Kidney (tissue), 14 donors: ENCODE results near the gene ITPKC. TPM values are rescaled to one million over a fixed set of nuclear protein-coding genes. Genes with fewer than 3 reads are reported as not detected.

Source experiments
- DNase-seq, 5 donors: peaks; one replicate each; pipeline ENCODE4 v3.0.0-alpha.2; 2013 to 2020
- FAIRE-seq: peaks from 2 replicates; lab custom pipeline; 2012; peaks lifted over from hg19 to GRCh38; lab: Jason Lieb, UNC
- H3K27ac ChIP-seq, 2 donors: one replicate each; pipeline ENCODE4 v1.7.0; 2013; ENCODE audit warnings: low read depth in 2 of 2, low read length in 2 of 2, inconsistent platforms in 1 of 2
- H3K27me3 ChIP-seq: one replicate; pipeline ENCODE4 v1.7.1; 2013; ENCODE audit warnings: low read length, inconsistent platforms; ENCODE audit not compliant: control insufficient read depth, insufficient read depth
- H3K36me3 ChIP-seq, 3 donors: one replicate each; pipeline versions ENCODE4 v1.7.0 to v1.7.1; 2013; ENCODE audit warnings: low read length in 3 of 3, control low read depth in 1 of 3, inconsistent platforms in 1 of 3; ENCODE audit not compliant: insufficient read depth in 3 of 3, control insufficient read depth in 2 of 3
- H3K4me1 ChIP-seq, 3 donors: one replicate each; pipeline versions ENCODE4 v1.7.0 to v1.7.1; 2013; ENCODE audit warnings: low read length in 3 of 3, inconsistent platforms in 1 of 3, low read depth in 1 of 3; ENCODE audit not compliant: control insufficient read depth in 2 of 3, insufficient read depth in 2 of 3
- H3K4me3 ChIP-seq, 3 donors: one replicate each; pipeline versions ENCODE4 v1.7.0 to v1.8.1; 2013; ENCODE audit warnings: low read length in 3 of 3, control low read depth in 1 of 3, inconsistent platforms in 1 of 3
- H3K9ac ChIP-seq, 3 donors: one replicate each; pipeline versions ENCODE4 v1.7.0 to v1.7.1; 2013; ENCODE audit warnings: low read length in 3 of 3, control low read depth in 1 of 3, inconsistent platforms in 1 of 3
- H3K9me3 ChIP-seq, 3 donors: one replicate each; pipeline versions ENCODE4 v1.7.0 to v1.7.1; 2013; ENCODE audit warnings: low read length in 3 of 3, control low read depth in 1 of 3, inconsistent platforms in 1 of 3; ENCODE audit not compliant: control insufficient read depth in 2 of 3, insufficient read depth in 1 of 3
- intact Hi-C: fragments of 100-400 bp; cut with DNase I; formaldehyde crosslinking; loops from one replicate; pipeline ENCODE4 v1.11.1; 2022
- polyA plus RNA-seq: library from polyadenylated mRNA; stranded (reverse); fragments of 350-450 nt; fragmentation: Illumina TruSeq; extraction: RNeasy Lipid Tissue Mini Kit (QIAGEN cat#74804); gene quantifications from one replicate; pipeline ENCODE4 v1.2.3, GENCODE V29; 2014; ENCODE audit warnings: low read depth, low replicate concordance; ENCODE audit not compliant: insufficient read depth
- total RNA-seq: library from RNA; stranded (reverse); fragmentation: NEBNext Ultra II Directional; extraction: Animal tissue kit (Norgen Biotek cat#: 25700); gene quantifications from one replicate; pipeline ENCODE4 v1.2.1, GENCODE V29; 2021
- TF ChIP-seq, protein P1 (sequence below): IDR thresholded peaks from 3 replicates; pipeline ENCODE4 v1.5.1; 2012; ENCODE audit warnings: mild to moderate bottlenecking, moderate library complexity, borderline replicate concordance; ENCODE audit not compliant: insufficient read depth; ENCODE audit errors: extremely low read depth
- donor health status: control.
- donor health status: control.
- donor health status: control.
- donor health status: control.
- donor health status: control.
- donor health status: DM: yes; HTN: yes; CAD: no.
- donor health status: Normal renal cell carcinoma (clear cell type).

The ITPKC gene
- total and polyA plus RNA-seq, 2 donors from 2014 or later, result 14.3 to 27.9 TPM

DNA sequence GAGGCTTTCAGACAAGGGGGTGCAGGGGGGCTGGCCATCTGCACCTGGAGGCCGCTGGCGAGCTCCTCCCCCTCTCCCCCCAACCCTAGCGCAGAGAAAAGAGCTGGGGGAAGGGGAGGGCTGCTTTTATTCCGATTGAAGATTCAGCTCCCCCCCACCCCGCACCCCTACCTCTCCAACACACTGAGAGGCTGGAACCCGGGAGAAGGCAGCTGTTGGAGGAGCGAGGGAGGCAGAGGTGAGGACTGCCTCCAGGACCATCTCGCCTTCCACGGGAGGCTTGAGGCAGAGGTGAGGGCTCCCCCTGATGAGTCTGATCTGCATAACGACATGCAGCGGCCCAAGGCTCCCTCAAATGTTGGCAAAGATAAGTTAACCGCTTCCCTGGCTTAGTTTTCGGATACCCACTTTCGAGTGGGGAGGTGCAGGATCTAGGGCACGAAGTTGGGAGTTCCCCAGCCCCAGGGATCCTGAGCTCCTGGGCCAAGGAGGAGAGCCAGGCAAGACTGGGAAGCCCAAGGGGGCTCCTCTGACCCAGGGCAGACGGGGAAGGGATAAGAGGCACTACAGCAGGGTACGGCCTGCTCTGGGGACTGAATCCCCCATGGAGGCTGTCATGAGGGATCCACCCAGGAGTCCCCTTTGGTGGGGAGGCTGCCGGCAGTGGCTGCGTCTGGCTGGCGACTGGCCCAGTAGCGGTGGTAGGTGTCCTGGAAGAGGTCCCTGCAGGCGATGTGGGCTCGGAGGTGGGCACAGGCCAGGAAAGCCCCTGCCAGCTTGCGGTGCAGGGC is 25.3 kb upstream of the ITPKC start:
- FAIRE-seq (no peak), DNase-seq (peak in 1 of 5 donors; percentile 82)
- Histone ChIP-seq H3K27ac (peak overlapping the region; percentile 58 to 74), H3K36me3 (peaks cover 0 to 5% (median 1%) of the 10 kb centered on the region in 3 donors), H3K9ac (peak overlapping the region in 1 of 3 donors; percentile 73), H3K4me1 (peaks cover 0 to 5% (median 5%) of the 10 kb centered on the region in 3 donors), H3K9me3 (no peaks in the 10 kb centered on the region), H3K4me3 (no peak overlapping the region), H3K27me3 (no peaks in the 10 kb centered on the region)
- TF ChIP-seq, protein P1, sequence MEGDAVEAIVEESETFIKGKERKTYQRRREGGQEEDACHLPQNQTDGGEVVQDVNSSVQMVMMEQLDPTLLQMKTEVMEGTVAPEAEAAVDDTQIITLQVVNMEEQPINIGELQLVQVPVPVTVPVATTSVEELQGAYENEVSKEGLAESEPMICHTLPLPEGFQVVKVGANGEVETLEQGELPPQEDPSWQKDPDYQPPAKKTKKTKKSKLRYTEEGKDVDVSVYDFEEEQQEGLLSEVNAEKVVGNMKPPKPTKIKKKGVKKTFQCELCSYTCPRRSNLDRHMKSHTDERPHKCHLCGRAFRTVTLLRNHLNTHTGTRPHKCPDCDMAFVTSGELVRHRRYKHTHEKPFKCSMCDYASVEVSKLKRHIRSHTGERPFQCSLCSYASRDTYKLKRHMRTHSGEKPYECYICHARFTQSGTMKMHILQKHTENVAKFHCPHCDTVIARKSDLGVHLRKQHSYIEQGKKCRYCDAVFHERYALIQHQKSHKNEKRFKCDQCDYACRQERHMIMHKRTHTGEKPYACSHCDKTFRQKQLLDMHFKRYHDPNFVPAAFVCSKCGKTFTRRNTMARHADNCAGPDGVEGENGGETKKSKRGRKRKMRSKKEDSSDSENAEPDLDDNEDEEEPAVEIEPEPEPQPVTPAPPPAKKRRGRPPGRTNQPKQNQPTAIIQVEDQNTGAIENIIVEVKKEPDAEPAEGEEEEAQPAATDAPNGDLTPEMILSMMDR, result no peak
- intact Hi-C loops, result no loop called here

DNA sequence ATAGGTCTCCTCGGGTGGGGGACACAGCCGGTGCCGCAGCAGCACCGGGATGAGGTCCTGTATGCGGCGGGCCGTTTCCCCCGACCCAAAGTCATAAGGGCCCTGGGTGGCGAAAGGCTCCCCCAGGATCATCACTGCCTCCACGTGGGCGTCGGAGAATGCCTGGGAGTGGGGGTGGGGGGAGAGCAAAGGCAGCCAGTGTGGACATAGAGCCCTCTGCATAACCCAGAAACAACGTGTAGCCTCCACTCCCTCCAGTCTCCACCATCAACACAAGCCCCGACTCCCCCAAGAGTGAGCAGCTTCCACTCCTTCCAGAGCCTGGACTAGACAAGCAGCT is 24.7 kb upstream of the ITPKC start:
- Histone ChIP-seq H3K4me1 (peaks cover 0 to 5% (median 5%) of the 10 kb centered on the region in 3 donors), H3K9me3 (no peaks in the 10 kb centered on the region), H3K4me3 (no peak overlapping the region), H3K9ac (no peak overlapping the region), H3K27me3 (no peaks in the 10 kb centered on the region), H3K27ac (no peak overlapping the region), H3K36me3 (peaks cover 0 to 5% (median 3%) of the 10 kb centered on the region in 3 donors)
- FAIRE-seq, result no peak
- intact Hi-C loops, result no loop called here
- TF ChIP-seq, protein P1, result no peak
- DNase-seq, result peak in 1 of 5 donors; percentile 54

DNA sequence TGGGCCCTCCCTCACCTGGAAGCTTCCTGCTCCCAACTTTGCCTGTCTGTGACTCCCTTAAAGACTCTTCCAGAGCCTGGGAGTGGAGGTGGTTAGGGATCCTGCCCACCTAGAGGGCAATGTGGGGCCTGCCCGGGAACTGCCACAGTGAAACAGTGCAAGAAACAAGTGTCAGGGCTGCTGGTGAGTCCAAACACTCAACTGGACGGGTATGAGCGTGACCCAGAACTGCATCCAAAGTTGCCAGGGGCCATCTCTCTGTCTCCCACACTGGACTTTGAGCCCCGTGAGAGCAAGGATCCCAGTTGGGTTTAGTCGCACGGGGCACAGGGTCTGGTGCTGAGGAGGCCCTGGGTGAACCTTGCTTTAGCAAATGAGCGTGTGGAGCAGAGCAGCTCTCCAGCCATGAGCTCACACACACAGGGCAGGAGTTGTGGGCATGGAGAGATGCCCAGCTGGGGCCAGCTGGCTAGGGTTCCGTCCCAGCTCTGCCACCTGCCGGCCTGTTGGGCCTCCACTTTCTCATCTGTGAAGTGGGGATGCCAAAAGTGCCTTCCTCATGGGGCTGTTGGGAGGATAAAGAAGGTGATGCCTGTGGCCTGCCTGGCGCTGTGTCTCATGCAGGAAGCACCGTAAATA is 23.6 kb upstream of the ITPKC start:
- TF ChIP-seq, protein P1, result no peak

More for the DNA sequence above, 23.6 kb upstream of the ITPKC start:
- H3K27ac ChIP-seq, result no peak overlapping the region
- DNase-seq (no peak), FAIRE-seq (no peak)
- no peak overlapping the region for H3K9ac ChIP-seq
- no peaks in the 10 kb centered on the region for H3K27me3 ChIP-seq
- intact Hi-C loops, result no loop called here
- H3K4me3 ChIP-seq, result no peak overlapping the region
- H3K4me1 ChIP-seq, result peaks cover 0 to 5% (median 5%) of the 10 kb centered on the region in 3 donors
- H3K9me3 ChIP-seq, result no peaks in the 10 kb centered on the region
- H3K36me3 ChIP-seq, result peaks cover 0 to 5% (median 3%) of the 10 kb centered on the region in 3 donors
